NK-92 treated with Interleukin-12 subunit alpha and Interleukin-12 subunit beta, amount 100 ng/mL, for 24 hours (cell line): ENCODE results near the gene NCR3LG1.

Experiments
- DNase-seq: peaks from one replicate; lab custom pipeline; 2025; lab: John Stamatoyannopoulos, UW

NCR3LG1 gene

DNA sequence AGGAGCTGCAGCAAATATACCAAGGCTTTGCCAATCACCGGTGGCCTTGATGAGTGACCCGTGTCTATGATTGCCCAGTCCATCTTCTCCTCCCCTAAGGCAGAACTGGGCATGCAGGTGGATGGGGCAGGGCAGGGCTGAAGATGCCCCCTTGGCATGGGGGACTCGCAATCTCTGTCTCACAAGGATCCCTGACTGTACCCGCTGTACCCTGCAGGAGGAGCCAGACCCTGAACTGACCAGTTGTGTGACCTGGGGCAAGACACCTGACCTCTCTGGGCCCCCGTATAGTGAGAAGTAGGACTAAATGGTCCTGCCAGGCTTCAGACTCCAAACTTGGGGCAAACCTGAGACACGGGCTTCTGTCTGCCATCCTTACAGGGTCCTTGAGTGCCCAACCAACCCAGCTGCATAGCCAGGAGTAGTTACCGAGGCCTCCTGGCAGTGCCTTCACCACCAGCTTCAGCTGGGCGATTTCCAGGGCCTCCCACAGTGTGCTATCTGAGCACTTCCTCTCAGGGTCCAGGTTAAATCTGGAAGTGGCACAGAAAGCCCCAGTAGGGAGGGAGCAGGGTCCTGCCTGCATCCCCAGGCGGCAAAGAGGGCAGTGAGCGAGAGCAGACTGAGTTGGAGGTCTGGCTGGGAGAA, 43.3 kb downstream of the NCR3LG1 start:
- DNase-seq: no peak

DNA sequence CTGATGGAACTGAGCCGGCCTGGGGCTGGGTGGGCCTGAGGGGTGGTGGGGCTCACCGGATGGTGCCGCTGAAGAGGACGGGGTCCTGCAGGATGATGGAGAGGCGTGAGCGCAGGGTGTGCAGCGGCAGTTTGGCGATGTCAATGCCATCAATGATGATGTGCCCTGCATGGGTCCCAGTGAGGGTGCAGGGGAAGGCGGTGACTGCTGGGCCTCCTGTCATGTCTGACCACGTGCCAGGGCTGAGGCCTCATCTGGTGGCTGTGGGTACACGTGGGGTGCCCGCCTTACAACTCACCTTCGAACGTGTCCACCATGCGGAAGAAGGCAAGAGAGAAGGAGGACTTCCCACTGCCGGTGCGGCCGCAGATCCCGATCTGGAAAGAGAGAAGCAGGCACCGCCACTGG, 44.0 kb downstream of the NCR3LG1 start:
- DNase-seq: no peak

DNA sequence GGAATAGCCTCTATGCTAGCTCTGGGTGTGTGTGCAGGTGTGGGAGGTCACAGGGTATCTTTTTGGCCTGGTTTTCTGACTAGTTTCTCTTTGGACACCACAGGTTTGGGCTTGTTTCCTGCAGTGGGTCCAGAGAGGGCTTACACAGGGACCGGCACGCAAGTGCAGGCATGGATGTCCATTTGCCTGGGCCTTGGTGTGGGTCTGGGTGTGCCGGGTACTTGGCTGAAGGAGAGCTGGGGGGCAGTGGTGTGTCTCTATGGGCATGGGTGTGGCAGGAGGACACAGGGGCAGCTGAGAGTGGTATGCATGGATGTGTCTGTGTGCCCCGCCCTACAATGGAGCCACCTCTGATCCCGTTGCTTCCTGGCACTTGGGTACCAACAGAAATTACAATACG, 44.4 kb downstream of the NCR3LG1 start:
- no peak for DNase-seq

DNA sequence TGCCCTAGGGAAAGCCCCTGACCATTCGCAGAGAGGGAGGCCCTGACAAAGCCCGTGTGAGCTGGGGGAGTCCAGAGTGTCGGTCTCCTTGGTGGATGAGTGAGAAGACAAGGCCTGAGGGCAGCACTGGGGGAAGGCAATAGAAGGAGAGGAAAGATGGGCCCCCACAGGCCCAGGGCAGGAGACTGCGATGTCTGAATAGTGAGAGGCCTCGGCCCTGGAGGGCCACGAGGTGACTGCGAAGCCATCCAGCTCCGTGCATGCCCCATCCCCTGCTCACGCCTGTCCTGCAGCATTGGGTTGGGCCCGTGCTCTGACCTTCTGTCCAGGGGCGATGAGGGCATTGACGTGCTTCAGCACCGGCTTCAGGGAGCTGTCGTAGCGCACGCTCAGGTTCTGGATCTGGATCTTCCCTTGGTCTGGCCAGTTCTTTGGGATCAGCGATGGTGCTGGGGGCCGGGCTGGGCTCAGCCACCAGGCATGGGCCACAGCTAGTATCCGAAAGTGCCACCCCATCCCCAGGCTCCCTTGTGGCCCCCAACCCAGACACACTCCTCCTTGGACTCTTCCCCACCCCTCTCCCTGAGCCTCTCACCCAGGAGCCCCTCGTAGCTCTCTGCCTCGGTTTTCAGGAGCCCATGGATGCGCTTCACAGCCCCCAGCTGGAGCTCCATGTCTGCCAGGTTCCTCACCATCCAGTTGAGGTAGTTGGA, 45.2 kb downstream of the NCR3LG1 start:
- DNase-seq: no peak

DNA sequence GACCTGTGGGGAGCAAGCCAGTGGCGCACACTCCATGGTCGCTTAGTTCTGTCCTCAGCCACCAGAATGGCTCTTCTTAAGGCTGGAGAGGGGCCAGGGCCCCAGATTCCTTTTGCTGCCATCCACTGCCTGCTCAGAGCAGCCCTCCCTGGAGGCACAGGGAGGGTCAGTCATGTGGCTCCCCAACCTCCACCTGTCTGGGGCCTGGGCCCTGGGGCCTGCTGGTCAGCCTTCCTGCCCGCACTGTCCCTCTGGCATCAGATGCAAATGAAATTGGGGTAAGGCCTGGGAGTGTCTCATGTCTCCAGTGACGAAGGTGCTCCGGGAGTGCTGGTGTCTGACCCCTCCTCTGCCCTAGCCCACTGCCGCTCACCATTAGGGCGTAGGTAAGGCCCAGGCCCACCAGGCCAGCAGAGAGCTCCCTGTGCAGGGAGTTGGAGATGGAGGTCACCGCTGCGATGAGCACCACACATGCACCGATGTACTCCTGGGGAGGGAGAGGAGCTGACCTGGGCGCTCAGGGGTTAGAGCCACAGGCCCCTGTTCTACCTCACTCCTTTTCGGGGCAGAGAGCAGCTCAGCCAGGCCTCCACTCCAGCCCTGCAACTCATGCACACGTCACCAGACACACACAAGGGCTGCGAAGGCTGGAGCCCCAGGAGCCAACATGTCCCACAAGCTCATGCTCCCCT, 45.9 kb downstream of the NCR3LG1 start:
- no peak for DNase-seq

DNA sequence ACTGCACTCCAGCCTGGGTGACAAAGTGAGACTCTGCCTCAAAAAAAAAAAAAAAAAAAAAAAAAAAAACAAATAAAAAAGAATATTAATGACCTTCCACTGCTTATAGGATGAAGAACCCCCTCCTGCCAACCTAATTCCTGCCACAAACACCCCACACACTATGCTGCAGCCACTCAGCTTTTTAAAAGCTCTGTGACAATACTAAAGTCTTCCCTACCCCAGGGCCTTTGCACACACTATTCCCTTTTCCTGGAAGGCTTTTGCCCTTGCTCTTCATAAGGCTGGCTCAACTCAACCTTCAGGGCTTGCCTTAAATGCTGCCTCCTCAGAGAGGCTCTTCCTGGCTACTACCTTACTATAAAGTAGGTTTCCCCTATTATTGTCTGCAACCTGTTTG, 47.6 kb downstream of the NCR3LG1 start:
- DNase-seq: no peak

DNA sequence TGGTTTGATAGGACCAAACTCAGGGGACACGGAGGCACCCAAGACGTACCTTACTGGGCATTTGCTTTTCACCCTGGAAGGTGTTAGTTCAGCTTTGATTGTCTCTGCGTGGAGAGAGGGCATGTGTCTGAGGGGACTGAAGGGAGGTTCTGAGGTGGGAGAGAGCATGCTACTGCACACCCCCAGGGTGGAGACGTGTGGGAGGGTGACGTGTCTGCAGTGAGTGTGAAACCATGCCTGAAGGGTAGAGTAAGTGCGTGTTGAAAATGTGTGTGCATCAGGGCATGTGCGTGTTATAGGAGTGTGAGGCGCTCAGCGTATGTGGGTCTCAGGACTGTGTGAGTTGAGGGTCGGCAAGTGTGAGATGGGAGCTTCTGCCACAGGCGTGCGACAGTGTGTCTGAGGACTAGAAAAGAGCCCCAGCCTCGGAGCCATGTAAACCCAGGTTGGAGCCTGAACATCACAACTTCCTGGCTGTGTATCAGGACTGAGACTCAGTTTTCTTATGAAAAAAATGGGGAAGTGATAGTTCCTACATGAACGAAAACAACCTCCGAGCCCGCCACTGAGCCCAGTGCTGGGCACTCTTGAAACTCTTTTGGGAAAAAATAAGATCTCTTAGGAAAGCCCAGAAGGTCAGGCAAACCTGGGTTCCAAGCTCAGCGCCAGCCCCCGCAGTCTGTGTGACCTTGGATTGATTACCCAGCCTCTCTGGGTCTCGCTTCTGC, 48.6 kb downstream of the NCR3LG1 start:
- DNase-seq: no peak

DNA sequence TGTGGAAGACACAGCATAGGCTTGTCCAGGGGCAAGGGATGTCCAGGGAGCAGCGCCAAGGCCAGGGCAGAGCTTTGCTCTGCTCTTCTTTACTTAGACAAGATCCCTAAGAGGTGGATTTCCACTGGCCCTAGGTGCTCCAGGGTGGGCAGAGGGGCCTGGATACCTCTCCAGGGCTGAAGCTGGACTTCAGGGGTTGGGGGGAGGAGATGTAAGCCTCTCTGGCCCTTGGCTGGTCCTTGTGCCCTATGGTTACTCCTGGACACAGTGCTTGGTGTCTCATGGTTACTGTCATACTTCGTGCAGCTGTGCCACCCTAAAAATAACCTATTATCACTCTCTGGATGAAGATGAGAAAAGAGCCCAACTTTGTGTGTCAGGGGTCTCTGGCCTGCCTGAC, 49.7 kb downstream of the NCR3LG1 start:
- no peak for DNase-seq

DNA sequence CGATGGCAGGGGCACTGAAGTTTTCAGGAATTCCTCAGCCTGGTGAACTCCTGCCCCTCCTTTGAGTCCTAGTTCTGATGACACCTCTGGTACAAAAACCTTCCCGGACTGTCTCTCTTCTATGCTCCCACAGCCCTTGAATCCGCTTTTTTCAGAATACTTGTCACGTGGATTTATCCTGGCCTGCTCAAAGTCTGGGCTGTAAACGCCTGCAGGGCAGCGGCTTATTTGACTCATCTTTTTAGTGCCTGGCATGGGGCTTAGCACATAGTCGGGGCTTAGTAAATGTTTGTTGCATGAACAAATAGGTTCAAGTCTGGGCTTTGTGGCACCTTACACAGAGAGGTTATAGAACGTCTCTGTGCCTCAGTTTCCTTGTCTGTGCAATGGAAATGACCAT, 50.2 kb downstream of the NCR3LG1 start:
- no peak for DNase-seq

DNA sequence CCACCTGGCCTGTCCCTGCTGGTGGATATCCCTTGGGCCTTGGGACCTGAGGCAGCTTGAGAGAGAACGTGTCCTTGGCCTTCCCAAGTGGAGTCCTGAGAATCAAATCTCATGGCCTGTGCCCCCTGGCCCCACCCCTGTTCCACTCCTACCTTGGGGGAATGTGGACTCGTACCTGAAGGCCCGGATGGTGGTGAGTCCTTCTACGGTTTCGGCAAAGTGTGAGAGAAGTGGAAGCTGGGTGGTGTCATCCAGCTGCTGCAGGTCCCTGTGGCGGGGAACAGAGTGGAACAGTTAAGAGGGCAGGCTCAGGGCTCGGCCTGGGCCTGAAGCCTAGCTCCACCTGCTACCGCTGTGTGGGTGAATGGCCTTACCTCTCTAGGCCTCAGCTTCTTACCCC, 50.9 kb downstream of the NCR3LG1 start:
- DNase-seq: no peak

DNA sequence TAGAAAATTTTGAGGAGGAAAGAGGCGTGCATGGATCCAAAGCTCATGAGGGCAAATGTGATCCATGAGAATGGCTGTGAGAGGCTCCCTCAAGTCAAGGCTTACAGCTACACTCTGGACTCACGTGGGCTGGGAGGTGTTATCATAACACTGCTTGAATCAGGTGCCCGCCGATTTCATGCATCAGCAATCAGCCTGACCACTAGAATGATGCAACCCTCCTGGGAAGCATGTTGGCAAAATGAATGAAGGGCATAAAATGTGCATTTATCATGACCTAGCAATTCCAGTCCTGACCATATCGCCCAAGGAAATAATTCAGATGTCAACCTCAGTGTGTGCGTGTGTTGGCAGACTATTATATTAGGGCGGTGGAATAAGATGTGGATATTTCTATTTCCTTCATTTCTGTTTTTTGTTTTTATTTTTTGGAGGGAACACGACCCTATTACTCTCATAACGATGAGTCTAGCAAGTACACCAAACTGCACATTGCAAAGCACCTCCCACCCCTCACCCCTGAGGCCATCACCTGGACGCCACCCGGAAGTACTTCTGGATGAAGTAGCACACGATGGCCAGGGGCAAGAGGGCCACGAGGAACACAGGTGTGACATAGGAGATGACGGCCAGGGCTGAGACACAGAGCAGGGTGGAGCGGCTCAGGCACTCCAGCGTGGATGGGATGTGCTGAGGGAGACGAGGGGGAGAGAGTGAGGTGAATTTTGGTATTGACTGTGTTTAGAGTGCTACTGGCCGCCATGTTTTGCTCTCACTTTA, 52.6 kb downstream of the NCR3LG1 start:
- no peak for DNase-seq

DNA sequence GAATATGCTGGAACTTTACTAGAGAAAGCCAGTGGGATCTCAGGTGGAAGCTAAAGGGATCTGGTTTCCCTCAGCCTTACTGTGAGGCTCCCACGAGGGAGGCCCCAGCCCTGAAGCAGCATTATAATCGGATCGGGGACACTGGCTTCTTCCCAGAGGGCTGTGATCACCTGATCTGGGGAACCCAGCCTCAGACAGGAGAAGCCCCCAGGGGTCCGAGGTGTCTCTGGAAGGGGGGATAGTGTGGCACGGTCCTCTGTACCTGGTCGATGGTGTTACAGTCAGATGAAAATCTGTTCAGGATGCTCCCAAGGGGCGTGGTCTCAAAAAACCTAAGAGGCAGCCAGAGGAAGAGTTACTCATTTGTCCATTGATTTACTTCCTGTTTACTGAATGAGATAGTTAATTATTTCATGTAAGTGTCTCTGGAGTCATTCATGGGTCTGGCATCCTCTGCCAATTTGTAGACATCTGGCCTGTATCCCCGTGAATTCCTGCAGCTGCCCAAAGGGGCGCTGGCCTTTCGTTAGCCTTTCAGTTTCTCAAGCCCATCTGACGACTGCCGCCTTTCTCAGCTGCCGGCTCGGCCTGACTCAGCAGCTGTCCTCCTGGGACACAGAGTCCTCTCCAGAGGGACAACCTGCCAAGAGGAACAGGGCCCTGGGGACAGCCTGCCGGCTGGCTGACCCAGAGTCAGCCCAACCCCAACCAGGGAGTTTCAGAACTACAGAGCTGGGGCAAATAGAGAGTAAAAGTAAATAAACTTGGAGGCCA, 53.8 kb downstream of the NCR3LG1 start:
- DNase-seq: no peak

DNA sequence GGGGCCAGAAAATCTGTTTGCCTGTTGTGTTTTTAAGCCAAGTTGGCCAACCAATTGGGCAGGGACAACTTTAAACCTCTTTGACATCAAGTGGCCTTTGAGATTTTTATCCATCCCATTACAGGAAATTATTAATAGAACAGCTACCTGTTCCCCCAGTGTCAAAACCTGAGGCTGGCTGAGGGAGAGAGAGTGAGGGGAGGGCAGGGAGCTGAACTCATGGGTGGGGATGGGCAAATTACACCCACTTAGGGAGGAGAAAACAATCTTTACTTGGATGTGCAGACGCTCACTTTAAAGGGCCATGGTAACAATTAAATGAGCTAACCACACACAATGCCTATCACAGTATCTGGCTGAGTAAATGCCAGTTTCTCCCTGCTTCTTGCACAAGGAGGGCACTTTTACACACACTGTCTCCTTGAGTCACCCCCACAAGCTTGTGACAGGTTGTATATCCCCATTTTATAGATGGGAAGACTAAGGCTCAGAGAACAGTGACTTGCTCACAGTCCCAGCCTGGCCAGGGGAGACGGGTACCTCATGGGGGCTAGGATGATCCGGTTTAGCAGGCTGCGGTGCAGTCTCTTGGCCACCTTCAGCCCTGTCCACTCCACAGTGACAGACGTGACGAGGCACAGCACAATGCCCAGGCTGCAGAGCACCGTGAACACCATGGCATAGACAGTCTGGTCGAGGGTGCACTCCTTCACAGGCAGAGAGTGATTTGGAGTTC, 54.6 kb downstream of the NCR3LG1 start:
- DNase-seq: no peak

DNA sequence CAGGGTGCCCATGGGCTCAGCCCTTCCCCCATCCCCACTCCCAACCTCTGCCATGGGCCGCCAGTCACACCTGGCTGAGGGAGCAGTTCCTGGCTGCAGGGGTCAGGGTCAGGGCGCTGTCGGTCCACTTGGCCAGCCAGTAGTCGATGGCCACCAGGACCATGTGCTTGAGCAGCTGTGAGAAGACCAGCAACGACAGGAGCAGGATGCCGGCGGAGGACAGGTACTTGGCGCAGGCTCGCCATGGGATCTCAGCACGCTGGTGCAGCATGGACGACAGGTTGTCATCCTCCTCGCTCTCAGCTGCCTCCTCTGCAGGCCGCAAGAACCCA, 55.2 kb downstream of the NCR3LG1 start:
- no peak for DNase-seq

DNA sequence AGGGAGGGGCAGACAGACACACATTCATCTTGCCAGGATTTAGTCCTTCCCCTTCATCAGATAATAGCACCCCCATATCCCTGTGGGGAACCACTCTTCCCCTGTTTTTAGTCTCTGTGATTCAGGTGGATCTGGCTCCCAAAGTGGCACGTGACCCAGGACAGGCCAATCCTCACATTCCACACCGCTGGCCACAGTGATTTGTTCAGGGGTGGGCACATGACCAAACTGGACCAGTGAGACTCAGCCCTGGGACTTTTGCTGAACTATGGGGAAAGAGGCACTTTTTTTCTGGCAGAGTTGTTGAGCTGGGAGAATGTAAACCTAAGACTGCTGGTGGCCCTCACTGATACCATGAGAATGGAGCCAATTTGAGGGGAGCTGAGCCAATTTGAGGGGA, 56.0 kb downstream of the NCR3LG1 start:
- DNase-seq: no peak

DNA sequence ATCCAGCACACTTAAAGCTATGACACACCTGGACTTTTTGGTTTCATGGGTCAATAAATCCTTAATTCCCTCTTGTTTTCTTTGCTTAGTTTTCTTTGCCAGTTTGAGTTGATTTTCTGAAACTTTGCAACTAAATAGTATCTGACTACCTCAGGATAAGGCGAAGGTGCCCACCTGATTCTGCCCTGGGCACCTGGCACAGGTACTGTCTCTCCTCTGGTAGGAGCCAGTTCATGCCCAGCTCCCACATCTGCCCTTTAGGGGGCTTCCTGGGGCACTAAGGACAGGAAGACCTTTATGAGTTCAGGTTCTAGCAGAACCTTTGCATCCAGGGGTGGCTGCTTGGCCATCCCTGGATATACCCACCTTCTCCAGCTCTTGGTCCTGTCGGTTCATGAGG, 56.4 kb downstream of the NCR3LG1 start:
- DNase-seq: no peak

DNA sequence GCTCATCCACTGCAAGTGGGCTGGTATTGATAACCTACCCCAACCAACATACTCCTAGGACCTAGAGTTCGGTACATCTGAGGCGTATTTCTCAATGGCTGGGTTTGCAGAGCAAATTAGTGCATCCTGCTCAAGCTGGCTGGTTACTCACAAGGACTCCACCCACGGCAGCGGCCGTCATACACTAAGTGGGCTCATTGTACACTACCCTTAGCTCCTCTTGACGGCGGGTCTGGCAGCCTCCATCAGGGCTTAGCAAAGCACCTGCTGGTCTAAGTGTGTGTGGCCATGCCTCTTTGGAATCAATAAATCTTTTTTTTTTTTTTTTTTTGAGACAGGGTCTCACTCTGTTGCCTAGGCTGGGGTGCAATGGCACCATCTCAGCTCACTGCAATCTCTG, 57.0 kb downstream of the NCR3LG1 start:
- DNase-seq: no peak

DNA sequence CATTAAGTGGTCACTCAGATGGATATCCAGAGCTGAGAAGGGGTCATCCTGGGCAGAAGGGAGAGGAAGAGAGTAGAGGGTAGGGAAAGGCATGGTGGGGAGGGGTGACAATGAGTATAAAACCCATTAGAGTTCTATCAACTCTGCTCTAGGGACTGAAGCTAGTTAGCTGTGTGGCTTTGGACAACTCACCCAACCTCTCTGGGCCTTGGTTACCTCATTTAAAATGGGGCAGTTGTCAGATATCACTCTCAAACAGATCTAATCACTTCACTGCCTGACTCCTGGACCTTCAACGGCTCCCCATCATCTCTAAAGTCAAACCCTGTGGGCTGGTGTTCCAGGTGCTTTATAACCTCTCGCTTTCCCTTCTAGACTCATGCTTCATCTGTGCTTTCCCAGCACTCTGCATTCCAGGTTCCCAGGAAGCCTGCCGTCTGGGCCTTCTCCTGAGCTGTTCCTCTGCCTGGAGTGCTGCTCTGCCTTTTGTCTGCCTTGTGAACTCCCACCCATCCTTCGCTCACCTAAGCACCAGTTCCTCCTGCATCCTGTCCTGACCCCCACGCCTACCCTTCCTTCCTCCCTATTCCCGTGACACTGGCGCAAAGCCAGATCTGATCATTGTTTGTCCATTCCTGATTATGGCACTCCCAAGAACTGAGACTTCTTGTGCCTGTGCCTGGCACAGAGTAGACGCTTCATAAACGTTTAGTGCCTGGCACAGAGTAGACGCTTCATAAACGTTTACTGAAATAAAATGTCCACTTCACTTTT, 59.2 kb downstream of the NCR3LG1 start:
- no peak for DNase-seq

DNA sequence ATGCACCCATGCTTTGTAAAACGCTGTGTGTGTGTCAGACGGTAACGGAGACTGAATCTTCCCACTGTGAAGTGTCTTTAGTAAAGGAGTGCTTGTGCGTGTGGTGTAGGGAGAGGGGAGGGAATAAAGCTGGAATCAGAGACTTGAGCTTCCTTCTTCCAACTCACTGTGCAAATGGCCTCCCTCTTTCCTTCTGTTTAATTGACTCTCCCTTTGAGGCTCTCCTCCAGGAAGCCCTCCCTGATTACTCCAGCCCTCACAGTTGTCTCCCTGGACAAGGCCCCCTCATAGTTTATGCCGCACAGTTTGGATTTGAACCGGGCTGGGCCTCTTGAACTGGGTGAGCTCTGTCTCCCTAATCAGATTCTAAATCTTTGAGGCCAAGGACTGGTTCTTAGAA, 59.8 kb downstream of the NCR3LG1 start:
- DNase-seq: no peak
